ENCODE measurements around the gene RIMKLB.
"Not testable (repeated sequence)": the region's sequence is repeated elsewhere in the genome, so short reads cannot be mapped to it uniquely, and the experiment has no call there.

Gene RIMKLB

GRCh38 chr12:8695116-8695515 is 2.7 kb upstream of the RIMKLB start:
- DNase-seq, result no peak

- DNase-seq, result no peak
Observed at GRCh38 chr12:8696442-8697090, 1.2 kb upstream of the RIMKLB start.

GRCh38 chr12:8697120-8697475 is 693 bp upstream of the RIMKLB start:
- DNase-seq, result peak; percentile 37

- DNase-seq, result peak; percentile 44
Observed at GRCh38 chr12:8698132-8698851, 501 bp downstream of the RIMKLB start.

- no peak for DNase-seq
Observed at GRCh38 chr12:8698879-8699278, 1.1 kb downstream of the RIMKLB start.

- DNase-seq, result no peak
Observed at GRCh38 chr12:8699714-8700113, 1.9 kb downstream of the RIMKLB start.

GRCh38 chr12:8701046-8701660 is 3.4 kb downstream of the RIMKLB start:
- no peak for DNase-seq

GRCh38 chr12:8702159-8702558 is 4.4 kb downstream of the RIMKLB start:
- no peak for DNase-seq

GRCh38 chr12:8709124-8709830 is 11.5 kb downstream of the RIMKLB start:
- no peak for DNase-seq

GRCh38 chr12:8712572-8712971 is 14.8 kb downstream of the RIMKLB start:
- no peak for DNase-seq

GRCh38 chr12:8722286-8722800 is 24.6 kb downstream of the RIMKLB start:
- no peak for DNase-seq

- no peak for DNase-seq
Observed at GRCh38 chr12:8734873-8735381, 37.1 kb downstream of the RIMKLB start.

- no peak for DNase-seq
Observed at GRCh38 chr12:8742501-8742900, 44.7 kb downstream of the RIMKLB start.

GRCh38 chr12:8743121-8743520 is 45.3 kb downstream of the RIMKLB start:
- DNase-seq, result not testable (repeated sequence)

- not testable (repeated sequence) for DNase-seq
Observed at GRCh38 chr12:8745631-8746030, 47.8 kb downstream of the RIMKLB start.

GRCh38 chr12:8746046-8746445 is 48.3 kb downstream of the RIMKLB start:
- DNase-seq, result no peak

GRCh38 chr12:8760076-8760475 is 62.3 kb downstream of the RIMKLB start:
- DNase-seq, result not testable (repeated sequence)

- DNase-seq, result not testable (repeated sequence)
Observed at GRCh38 chr12:8762701-8763100, 64.9 kb downstream of the RIMKLB start.

GRCh38 chr12:8766121-8766520 is 68.3 kb downstream of the RIMKLB start:
- not testable (repeated sequence) for DNase-seq

- DNase-seq, result no peak
Observed at GRCh38 chr12:8770499-8770898, 72.7 kb downstream of the RIMKLB start.

- no peak for DNase-seq
Observed at GRCh38 chr12:8771072-8771471, 73.3 kb downstream of the RIMKLB start.

GRCh38 chr12:8773461-8773860 is 75.7 kb downstream of the RIMKLB start:
- no peak for DNase-seq

- no peak for DNase-seq
Observed at GRCh38 chr12:8779281-8779680, 81.5 kb downstream of the RIMKLB start.

Measured in activated CD4-positive, CD25-positive, alpha-beta regulatory T cell treated with anti-CD3 and anti-CD28 coated beads, Interleukin-2, amount 50 U/mL, for 72 hours (primary cell).